ENCODE results near the gene DEAF1.
"Not testable (repeated sequence)": the region's sequence is repeated elsewhere in the genome, so short reads cannot be mapped to it uniquely, and the experiment has no call there.

The DEAF1 gene

GRCh38 chr11:694563-695287 lies at the start of gene DEAF1:
TSS of gene DEAF1 (minus strand) at chr11:695222. CDS start at chr11:695047, 175 bp downstream.
- peak; percentile 94 to 95 for DNase-seq

- no peak for DNase-seq
Measured at GRCh38 chr11:742571-743201, 47.7 kb upstream of the DEAF1 start.

- DNase-seq, result no peak
Measured at GRCh38 chr11:742156-742546, 47.1 kb upstream of the DEAF1 start.

GRCh38 chr11:737899-738298 lies 42.9 kb upstream of the DEAF1 start:
- peak in 1 of 2 experiments; percentile 16 for DNase-seq

GRCh38 chr11:737366-737765 lies 42.3 kb upstream of the DEAF1 start:
- no peak for DNase-seq

GRCh38 chr11:734541-734940 lies 39.5 kb upstream of the DEAF1 start:
- DNase-seq, result not testable (repeated sequence)

- DNase-seq, result no peak
Measured at GRCh38 chr11:733072-733471, 38.0 kb upstream of the DEAF1 start.

GRCh38 chr11:729492-730074 lies 34.6 kb upstream of the DEAF1 start:
- DNase-seq, result no peak

GRCh38 chr11:728901-729491 lies 34.0 kb upstream of the DEAF1 start:
- no peak for DNase-seq

- peak; percentile 51 to 52 for DNase-seq
Measured at GRCh38 chr11:727859-728748, 33.1 kb upstream of the DEAF1 start.

- no peak for DNase-seq
Measured at GRCh38 chr11:727281-727701, 32.3 kb upstream of the DEAF1 start.

GRCh38 chr11:726278-727220 lies 31.5 kb upstream of the DEAF1 start:
- peak; percentile 22 to 28 for DNase-seq

GRCh38 chr11:725624-726202 lies 30.7 kb upstream of the DEAF1 start:
- no peak for DNase-seq

- no peak for DNase-seq
Measured at GRCh38 chr11:724778-725386, 29.9 kb upstream of the DEAF1 start.

- no peak for DNase-seq
Measured at GRCh38 chr11:724049-724777, 29.2 kb upstream of the DEAF1 start.

- DNase-seq, result peak; percentile 47 to 53
Measured at GRCh38 chr11:723120-723883, 28.3 kb upstream of the DEAF1 start.

GRCh38 chr11:722346-722811 lies 27.4 kb upstream of the DEAF1 start:
- DNase-seq, result no peak

- DNase-seq, result peak in 1 of 2 experiments; percentile 35
Measured at GRCh38 chr11:721741-722345, 26.8 kb upstream of the DEAF1 start.

Measured in AML-193 (cell line).